Subcutaneous adipose tissue (tissue), 4 donors: ENCODE measurements around the gene FARS2. TPM values are rescaled to one million over a fixed set of nuclear protein-coding genes. Genes with fewer than 3 reads are reported as not detected.

Experiments
- total RNA-seq, 4 donors: library from RNA; depleted of rRNA; stranded (reverse); fragments of >200 nt; gene quantifications; one replicate each; pipeline ENCODE4 v1.1.0, GENCODE V29; 2016
- TF ChIP-seq, protein P1 (sequence below): fragments of 450-650 bp; IDR thresholded peaks from one replicate; pipeline ENCODE4 v1.5.1; 2016; ENCODE audit warnings: low read depth, mild to moderate bottlenecking, control low read depth, antibody characterized with exemption, moderate library complexity

Gene FARS2
- total RNA-seq, 4 donors from 2014 or later: 6.2 to 13.6 (median 11.3) TPM

DNA sequence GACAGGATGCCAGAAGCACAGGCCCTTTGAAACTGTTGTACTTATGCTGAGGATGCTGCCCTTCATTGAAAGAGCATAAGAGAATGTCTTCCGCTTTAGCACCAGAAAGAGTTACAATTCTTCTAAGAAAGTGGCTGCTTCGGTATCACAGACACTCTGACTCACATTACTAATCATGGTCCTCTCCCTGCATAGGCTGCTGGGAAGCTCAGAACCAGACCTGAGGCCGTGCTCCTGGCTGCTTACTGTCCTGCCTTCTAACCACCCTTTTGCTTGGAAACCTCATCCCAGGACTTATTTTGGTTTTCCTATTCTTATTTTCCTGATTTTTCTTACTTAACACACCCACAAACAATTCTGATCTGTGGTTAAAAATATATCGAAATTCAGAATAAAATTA, 23.5 kb upstream of the FARS2 start:
- TF ChIP-seq, protein P1, sequence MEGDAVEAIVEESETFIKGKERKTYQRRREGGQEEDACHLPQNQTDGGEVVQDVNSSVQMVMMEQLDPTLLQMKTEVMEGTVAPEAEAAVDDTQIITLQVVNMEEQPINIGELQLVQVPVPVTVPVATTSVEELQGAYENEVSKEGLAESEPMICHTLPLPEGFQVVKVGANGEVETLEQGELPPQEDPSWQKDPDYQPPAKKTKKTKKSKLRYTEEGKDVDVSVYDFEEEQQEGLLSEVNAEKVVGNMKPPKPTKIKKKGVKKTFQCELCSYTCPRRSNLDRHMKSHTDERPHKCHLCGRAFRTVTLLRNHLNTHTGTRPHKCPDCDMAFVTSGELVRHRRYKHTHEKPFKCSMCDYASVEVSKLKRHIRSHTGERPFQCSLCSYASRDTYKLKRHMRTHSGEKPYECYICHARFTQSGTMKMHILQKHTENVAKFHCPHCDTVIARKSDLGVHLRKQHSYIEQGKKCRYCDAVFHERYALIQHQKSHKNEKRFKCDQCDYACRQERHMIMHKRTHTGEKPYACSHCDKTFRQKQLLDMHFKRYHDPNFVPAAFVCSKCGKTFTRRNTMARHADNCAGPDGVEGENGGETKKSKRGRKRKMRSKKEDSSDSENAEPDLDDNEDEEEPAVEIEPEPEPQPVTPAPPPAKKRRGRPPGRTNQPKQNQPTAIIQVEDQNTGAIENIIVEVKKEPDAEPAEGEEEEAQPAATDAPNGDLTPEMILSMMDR: no peak

DNA sequence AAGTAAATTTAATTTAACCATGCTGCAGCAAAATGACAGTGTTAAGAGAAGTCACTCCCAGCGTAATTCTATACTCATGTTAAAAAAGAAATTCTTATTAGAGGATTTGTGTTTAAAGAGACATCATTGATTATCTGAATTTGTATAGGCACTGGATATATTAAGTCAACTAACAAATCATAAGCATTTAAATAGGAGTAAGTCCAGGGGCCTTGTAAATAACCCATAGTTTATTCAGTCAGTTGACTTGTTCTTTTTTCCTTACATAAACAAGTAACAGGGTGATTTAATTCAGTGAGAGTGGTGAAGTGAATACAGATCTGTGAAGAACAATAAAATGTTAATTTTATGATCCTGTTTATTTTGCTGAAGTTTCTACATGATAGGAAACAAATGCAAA, 23.0 kb upstream of the FARS2 start:
- TF ChIP-seq, protein P1: no peak

DNA sequence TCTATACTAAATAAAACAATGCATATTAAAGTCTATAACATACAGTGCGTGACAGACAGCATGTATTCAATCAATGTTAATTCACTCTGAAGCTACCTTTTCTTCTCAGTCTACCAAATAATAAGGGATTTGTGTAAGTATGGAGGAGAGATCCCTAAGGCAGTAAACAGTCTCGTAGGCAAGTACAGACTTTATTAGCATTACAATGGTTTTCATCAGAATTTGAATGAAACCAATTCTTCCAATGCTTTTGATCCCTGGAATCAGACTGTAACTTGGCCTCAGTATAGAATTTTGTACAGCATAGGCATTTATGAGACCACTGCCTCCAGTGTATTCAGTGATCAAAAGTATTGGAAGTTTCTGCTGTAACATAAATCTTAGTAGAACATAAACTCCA, 20.1 kb upstream of the FARS2 start:
- TF ChIP-seq, protein P1: no peak

DNA sequence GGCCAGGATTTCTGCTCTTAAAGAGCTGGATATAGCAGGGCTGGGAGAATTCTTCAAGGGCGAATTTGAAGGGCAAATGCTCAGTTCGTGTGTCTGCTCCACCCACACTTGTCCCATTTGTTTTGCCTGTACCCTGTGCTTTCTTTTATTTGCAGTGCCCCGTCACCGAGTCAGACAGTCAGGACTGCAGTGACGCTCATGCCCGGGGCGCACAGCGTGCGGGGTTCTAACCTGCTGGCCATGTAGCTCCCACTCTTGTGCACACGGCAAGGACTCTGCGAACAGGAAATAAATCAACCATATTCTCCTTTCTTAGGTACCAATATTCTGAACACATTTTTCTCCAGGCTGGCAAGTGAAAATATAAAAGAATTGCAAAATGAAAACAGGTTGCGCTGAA, 18.2 kb upstream of the FARS2 start:
- TF ChIP-seq, protein P1: no peak

DNA sequence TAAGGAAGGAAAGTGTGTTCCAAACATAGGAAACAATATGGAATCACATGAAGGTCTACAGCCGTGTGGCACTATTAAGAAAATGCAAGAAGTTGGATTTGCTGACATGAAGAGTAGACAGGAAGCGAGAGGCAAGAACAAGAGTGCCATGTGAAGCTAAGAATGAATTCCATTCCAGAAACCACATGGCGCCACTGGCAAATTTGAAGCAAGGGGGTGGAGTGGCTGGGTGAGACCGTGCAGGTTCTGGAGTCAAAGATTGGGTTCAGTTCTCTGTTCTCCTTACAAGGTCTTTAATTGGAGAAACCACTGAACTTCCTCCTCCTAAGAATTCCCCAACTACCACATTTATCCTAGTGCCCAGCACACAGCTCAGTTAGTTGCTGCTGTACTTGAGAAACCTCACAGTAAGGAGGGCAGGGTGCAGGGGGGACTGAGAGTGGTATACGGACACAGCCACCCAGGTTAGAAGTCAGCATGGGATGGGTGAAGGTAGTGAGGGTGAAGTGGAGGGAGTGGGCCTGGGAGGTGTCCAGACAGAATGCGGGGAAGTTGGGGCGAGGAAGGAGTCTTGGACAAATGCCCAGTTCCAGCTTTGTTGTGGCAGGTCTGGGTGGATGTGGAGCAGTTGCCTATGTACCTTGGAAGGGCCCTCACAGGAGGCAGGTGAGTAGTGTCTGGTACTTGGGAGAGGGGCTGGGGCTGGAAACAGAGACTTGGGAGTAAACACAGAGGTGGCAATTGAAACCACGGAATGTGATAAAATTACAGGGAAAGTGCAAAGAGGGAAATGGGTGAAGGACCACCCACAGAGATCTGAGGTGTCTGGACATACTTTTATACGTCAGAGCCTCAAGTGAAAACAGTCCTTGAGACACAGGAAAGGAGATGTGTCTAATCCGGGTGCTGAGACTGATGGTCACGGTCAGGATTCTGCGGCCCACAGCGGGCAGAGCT, 14.9 kb upstream of the FARS2 start:
- TF ChIP-seq, protein P1: no peak

DNA sequence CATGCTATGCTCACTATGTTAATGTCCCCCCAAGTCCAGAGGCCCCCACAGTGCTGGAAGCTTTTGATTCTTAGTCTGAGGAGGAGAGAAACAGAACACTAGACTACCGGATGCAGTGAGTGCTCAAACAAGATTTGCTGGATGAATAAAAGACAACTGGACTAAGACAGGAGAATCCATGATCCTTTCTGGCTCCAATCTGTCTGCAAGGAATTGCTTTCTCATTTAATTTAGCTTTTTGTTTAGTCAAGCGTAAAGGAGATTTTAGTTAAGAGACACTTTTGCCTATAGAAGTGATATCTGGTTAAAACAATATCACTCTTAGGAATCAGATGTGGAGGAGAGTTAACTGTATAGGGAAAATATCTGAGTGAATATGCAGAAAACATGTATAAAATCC, 14.1 kb upstream of the FARS2 start:
- TF ChIP-seq, protein P1: no peak

DNA sequence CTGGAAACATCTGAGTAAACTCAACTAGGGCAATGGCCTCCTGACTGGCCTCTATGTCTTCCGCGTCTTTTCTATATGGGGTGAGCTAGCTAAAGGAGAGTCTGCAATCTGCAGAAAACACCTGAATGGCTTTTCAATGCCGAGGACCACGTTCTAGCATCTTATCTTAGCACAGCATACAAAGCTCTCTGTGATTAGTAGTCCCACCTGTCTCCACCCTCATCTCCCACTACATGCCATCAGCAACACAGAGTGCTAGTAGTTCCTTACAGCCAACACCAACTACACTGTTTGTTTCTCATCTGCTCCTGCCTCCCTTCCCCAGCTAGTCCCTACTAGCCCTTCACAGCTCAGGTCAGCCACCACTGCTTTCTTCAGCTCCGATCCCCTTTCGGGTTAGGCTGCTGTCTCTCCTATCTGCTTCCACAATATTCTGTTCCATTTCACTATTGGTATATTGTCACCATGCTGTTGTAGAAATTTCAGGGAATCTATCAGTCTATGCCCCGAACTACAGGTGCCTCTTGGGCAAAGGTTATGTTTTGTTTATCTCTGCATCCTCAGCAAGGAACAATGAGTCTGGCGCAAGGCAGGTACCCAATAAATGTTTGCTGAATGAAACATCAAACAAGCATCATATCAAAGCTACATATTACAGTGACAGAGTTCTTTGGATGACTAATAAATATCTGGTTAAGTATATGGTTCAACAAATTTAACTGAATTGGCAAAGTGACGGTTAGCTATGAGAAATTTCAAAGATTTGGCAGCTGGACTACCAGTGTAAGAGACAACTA, 12.8 kb upstream of the FARS2 start:
- TF ChIP-seq, protein P1: no peak
